ENCODE data around the gene SLC16A8. TPM values are rescaled to one million over a fixed set of nuclear protein-coding genes. Genes with fewer than 3 reads are reported as not detected.

SLC16A8 gene
- total and polyA plus RNA-seq, 4 donors = 0.32 to 0.64 (median 0.39) TPM; not detected in 1

DNA sequence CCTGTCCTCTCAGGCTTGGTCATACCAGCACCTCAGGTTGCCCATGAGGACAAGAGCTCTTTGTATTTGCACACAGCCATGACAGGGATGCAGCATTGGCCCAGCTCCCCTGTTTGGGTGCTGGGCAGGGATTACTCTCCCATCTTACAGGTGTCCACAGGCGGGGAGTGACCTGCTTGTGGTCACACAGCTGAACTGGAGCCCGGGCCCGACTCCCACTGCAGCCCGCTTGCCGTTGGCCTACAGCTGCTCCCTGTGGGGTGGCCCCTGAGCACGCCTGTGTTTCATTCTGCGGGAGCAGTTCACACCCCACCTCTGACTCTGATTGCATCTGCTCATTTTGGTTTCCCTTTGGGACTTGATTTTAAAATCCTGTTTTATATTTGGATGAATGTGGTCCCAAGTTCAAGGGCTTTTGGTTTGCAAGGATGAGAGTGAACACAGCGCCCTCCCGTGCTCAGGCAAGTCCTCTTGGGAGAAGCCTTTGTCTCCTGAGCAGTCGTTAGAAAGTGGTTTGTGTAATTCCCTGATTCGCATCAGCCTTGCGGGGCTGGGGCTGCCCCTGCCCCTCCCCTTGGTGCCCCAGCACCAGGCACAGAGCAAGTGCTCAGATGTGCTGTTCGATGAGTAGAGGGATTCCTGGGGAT, 17.5 kb downstream of the SLC16A8 start:
- TF ChIP-seq, protein P1, sequence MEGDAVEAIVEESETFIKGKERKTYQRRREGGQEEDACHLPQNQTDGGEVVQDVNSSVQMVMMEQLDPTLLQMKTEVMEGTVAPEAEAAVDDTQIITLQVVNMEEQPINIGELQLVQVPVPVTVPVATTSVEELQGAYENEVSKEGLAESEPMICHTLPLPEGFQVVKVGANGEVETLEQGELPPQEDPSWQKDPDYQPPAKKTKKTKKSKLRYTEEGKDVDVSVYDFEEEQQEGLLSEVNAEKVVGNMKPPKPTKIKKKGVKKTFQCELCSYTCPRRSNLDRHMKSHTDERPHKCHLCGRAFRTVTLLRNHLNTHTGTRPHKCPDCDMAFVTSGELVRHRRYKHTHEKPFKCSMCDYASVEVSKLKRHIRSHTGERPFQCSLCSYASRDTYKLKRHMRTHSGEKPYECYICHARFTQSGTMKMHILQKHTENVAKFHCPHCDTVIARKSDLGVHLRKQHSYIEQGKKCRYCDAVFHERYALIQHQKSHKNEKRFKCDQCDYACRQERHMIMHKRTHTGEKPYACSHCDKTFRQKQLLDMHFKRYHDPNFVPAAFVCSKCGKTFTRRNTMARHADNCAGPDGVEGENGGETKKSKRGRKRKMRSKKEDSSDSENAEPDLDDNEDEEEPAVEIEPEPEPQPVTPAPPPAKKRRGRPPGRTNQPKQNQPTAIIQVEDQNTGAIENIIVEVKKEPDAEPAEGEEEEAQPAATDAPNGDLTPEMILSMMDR (IDR thresholded peaks at IDR 0.05; ENCODE audit: control extremely low read depth, extremely low read depth) = no peak
- Histone ChIP-seq H3K36me3 (ENCODE audit: control insufficient read depth in 4 of 4, insufficient read depth in 4 of 4, low read length in 4 of 4) (peaks cover 0 to 46% (median 9%) of the 10 kb centered on the region in 4 donors), H3K27me3 (ENCODE audit: control insufficient read depth in 3 of 3, insufficient read depth in 3 of 3, low read length in 2 of 3) (no peaks in the 10 kb centered on the region), H3K4me1 (ENCODE audit: control insufficient read depth in 5 of 5, insufficient read depth in 5 of 5, low read length in 5 of 5) (no peaks in the 10 kb centered on the region), H3K9me3 (ENCODE audit: control insufficient read depth in 4 of 4, insufficient read depth in 3 of 4, low read length in 3 of 4) (no peaks in the 10 kb centered on the region), H3K4me3 (no peak overlapping the region), H3K27ac (ENCODE audit: low read depth in 1 of 2, low read length in 1 of 2) (no peak overlapping the region), H3K9ac (ENCODE audit: insufficient read depth in 1 of 2, low read length in 2 of 2) (no peak overlapping the region)
- no peak for DNase-seq
- ATAC-seq (ENCODE audit: insufficient read depth, low FRiP score) = no peak
- 85 to 89% methylated on average over 13 of the region's 13 CpGs for WGBS, 2 donors

DNA sequence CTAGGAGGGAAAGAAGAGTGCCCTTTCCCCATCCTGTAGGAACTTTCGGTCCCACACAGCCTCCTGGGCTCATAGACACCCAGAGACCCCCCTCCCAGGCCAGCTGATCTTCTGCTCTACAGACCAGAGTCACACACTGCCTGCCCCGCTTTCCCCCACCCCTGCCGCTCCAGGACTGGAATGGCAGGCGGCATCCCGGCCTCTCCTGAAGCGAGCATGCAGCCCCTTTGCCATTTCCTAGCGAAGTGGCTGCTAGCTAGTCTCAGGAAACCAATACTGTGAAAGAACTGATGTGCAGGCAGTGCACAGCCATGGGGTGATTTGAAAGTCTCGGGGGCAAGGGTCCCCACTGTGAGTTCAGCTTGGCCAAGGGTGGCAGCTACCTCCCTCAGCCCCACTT, 18.4 kb downstream of the SLC16A8 start:
- Histone ChIP-seq H3K4me3 (no peak overlapping the region), H3K4me1 (ENCODE audit: control insufficient read depth in 5 of 5, insufficient read depth in 5 of 5, low read length in 5 of 5) (no peaks in the 10 kb centered on the region), H3K9me3 (ENCODE audit: control insufficient read depth in 4 of 4, insufficient read depth in 3 of 4, low read length in 3 of 4) (no peaks in the 10 kb centered on the region), H3K9ac (ENCODE audit: insufficient read depth in 1 of 2, low read length in 2 of 2) (no peak overlapping the region), H3K27ac (ENCODE audit: low read depth in 1 of 2, low read length in 1 of 2) (no peak overlapping the region), H3K36me3 (ENCODE audit: control insufficient read depth in 4 of 4, insufficient read depth in 4 of 4, low read length in 4 of 4) (peaks cover 0 to 45% (median 9%) of the 10 kb centered on the region in 4 donors), H3K27me3 (ENCODE audit: control insufficient read depth in 3 of 3, insufficient read depth in 3 of 3, low read length in 2 of 3) (no peaks in the 10 kb centered on the region)
- ATAC-seq (ENCODE audit: insufficient read depth, low FRiP score) = no peak
- 98% methylated on average over 8 of the region's 8 CpGs for WGBS, 2 donors
- TF ChIP-seq, protein P1 (IDR thresholded peaks at IDR 0.05; ENCODE audit: control extremely low read depth, extremely low read depth) = no peak
- no peak for DNase-seq

DNA sequence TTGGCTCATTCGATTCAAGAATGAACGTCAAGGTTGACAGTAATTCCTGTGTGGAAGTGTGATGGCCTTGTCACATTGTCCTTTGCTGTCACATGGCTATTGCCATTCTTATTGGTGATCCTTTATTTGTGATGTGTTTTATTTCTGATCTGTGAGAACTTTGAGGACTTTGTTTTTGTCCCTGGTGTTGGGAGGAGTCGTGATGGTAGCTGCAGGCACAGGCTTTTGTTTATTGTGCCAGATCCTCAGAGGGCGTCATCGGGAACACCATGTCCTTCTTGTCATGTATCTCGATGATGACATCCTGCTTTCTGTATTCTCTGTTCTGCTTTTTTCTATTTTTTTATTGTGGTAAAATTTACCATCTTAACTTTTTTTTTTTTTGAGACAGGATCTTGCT, 21.2 kb downstream of the SLC16A8 start:
- H3K27me3 ChIP-seq (ENCODE audit: control insufficient read depth in 3 of 3, insufficient read depth in 3 of 3, low read length in 2 of 3) = no peaks in the 10 kb centered on the region
- no peak overlapping the region for H3K4me3 ChIP-seq
- 57 to 60% methylated on average over 6 of the region's 6 CpGs for WGBS, 2 donors
- H3K9ac ChIP-seq (ENCODE audit: insufficient read depth in 1 of 2, low read length in 2 of 2) = no peak overlapping the region
- ATAC-seq (ENCODE audit: insufficient read depth, low FRiP score) = peak; percentile 33
- TF ChIP-seq, protein P1 (IDR thresholded peaks at IDR 0.05; ENCODE audit: control extremely low read depth, extremely low read depth) = no peak
- peaks cover 0 to 33% (median 15%) of the 10 kb centered on the region in 4 donors for H3K36me3 ChIP-seq (ENCODE audit: control insufficient read depth in 4 of 4, insufficient read depth in 4 of 4, low read length in 4 of 4)
- peak overlapping the region in 1 of 2 donors; percentile 68 for H3K27ac ChIP-seq (ENCODE audit: low read depth in 1 of 2, low read length in 1 of 2)
- H3K4me1 ChIP-seq (ENCODE audit: control insufficient read depth in 5 of 5, insufficient read depth in 5 of 5, low read length in 5 of 5) = peaks cover 0 to 2% (median 0%) of the 10 kb centered on the region in 5 donors
- no peak for DNase-seq
- H3K9me3 ChIP-seq (ENCODE audit: control insufficient read depth in 4 of 4, insufficient read depth in 3 of 4, low read length in 3 of 4) = no peaks in the 10 kb centered on the region

Data from lung (tissue), 12 donors.